ENCODE results near the gene MEOX1.

- TF ChIP-seq EZH2 (IDR thresholded peaks at IDR 0.05; ENCODE audit: insufficient read depth, poor library complexity, severe bottlenecking) (no peak), EZH2phosphoT487 (IDR thresholded peaks at IDR 0.05; ENCODE audit: insufficient read depth, low read depth) (no peak)
Observed at GRCh38 chr17:43698678-43699437, 37.1 kb upstream of the MEOX1 start.
